ENCODE results near the gene CCDC167.

Gene CCDC167

DNA sequence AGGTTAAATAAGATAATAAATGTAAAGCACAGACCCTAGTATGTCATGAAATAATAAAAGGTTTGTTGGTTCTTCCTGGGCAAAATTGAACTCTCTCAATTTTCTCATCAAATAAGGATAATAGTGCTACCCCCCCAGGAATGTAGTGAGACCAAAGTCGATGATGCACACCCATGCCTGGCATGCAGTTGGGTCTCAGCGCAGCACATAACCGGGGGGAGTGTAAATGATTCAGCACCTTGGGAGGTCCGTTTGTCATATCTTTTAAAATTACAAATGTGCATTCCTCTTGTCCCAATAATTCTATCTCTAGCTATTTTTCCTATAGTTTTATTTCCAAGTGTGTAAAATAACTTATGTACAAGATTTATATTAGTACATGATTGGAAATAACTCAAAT lies 31.3 kb upstream of the CCDC167 start:
- no peak for DNase-seq (ENCODE audit: low read depth)
- TF ChIP-seq, protein P1, sequence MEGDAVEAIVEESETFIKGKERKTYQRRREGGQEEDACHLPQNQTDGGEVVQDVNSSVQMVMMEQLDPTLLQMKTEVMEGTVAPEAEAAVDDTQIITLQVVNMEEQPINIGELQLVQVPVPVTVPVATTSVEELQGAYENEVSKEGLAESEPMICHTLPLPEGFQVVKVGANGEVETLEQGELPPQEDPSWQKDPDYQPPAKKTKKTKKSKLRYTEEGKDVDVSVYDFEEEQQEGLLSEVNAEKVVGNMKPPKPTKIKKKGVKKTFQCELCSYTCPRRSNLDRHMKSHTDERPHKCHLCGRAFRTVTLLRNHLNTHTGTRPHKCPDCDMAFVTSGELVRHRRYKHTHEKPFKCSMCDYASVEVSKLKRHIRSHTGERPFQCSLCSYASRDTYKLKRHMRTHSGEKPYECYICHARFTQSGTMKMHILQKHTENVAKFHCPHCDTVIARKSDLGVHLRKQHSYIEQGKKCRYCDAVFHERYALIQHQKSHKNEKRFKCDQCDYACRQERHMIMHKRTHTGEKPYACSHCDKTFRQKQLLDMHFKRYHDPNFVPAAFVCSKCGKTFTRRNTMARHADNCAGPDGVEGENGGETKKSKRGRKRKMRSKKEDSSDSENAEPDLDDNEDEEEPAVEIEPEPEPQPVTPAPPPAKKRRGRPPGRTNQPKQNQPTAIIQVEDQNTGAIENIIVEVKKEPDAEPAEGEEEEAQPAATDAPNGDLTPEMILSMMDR (conservative IDR thresholded peaks at IDR 0.05; ENCODE audit: low read depth, low read length) = no peak

DNA sequence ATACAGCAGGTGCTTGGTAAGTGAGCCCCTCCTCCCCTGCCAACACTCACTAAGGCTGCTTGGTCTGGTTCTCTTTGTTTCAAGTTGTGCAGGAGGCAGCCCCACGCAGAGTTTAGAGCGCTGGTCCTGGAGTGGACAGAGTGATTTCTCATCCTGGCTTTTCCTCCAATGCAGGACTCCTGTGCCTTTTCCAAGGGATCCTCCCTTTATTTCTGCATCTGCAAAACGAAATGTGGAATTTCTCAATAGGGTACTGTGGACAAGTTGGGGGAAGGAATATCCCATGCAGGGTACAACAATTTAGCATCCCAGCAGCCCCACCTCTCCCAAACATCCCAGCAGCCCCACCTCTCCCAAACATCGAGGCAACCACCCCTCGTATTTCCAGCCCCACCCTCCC lies 30.6 kb upstream of the CCDC167 start:
- DNase-seq (ENCODE audit: low read depth) = no peak
- H3K4me3 ChIP-seq (ENCODE audit: low read length) = no peak overlapping the region
- TF ChIP-seq, protein P1 (conservative IDR thresholded peaks at IDR 0.05; ENCODE audit: low read depth, low read length) = no peak

More for the DNA sequence above, 31.3 kb upstream of the CCDC167 start:
- H3K4me3 ChIP-seq (ENCODE audit: low read length) = no peak overlapping the region

DNA sequence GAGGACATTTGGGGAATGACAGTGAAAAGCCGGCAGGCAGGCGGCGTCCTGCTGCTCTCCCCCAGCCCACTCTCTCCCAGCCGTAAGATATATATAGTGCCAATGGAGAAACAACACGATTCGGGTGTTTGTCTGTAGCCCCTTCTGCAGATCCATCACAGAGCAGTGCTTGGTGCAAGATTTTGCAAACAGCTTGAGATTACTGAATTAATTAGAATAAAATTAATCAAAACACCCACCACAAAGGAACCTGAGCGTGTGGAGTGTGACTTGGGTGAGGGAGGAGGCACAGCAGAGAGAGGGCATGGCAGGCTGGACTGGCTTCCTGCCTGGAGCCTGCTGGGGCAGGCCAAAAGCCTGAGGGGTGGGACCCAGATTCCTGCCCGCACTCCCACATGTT lies 28.8 kb upstream of the CCDC167 start:
- TF ChIP-seq, protein P1 (conservative IDR thresholded peaks at IDR 0.05; ENCODE audit: low read depth, low read length) = no peak
- DNase-seq (ENCODE audit: low read depth) = no peak
- no peak overlapping the region for H3K4me3 ChIP-seq (ENCODE audit: low read length)

DNA sequence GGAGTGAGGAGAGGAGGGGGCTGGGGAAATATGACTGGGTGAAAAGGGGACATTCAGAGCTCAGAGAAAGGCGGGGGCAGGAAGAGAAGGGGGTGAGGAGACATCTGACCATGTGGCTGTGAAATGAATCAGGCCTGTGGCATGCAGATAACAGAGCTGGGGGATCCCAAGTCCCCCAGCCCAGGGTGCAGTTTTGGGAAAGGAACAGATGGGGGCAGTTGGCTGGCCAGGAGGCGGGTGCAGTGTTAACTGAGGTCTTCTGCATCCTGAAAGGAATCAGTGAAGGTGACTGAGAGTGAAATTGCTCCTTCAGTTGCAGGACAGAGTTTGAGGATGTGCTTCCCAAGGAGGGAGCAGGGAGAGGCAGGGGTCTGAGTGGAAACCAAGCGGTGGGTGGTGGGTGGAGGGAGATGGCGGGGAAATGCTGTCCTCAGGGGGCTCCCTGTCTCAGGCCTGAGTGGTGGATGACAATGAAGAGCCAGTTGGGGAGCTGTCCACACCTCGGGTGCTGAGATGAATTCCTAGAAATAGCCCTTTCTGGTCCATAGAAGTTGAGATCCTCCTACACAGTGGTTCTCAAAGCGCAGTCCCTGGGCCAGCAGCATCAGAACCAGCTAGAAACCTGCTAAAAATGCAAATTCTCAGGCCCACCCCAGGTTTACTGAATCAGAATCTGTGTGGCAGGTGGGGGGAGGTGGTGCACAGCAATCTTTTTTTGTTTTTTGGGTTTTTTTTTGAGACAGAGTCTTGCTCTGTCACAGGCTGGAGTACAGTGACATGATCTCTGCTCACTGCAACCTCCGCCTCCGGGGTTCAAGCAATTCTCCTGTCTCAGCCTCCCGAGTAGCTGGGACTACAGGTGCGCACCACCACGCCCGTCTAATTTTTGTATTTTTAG lies 26.0 kb upstream of the CCDC167 start:
- no peak overlapping the region for H3K4me3 ChIP-seq (ENCODE audit: low read length)
- DNase-seq (ENCODE audit: low read depth) = no peak
- TF ChIP-seq, protein P1 (conservative IDR thresholded peaks at IDR 0.05; ENCODE audit: low read depth, low read length) = no peak

DNA sequence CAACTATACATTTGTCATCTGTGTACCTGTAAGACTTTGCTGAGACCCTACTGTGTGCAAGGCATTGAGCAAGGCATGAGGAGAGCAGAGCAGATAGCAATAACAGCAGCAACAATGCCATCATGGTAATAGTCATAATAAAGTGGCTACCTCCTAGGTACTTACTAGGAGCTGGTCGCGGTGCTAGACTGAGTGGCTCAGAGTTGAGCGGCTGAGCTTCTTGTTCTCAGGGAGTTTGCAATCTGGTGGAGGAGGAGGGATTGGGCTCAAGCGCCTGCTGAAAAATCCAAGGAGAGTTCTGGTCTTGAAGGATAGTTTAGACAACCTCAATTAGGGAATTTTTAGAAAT lies 25.3 kb upstream of the CCDC167 start:
- DNase-seq (ENCODE audit: low read depth) = no peak
- TF ChIP-seq, protein P1 (conservative IDR thresholded peaks at IDR 0.05; ENCODE audit: low read depth, low read length) = no peak

DNA sequence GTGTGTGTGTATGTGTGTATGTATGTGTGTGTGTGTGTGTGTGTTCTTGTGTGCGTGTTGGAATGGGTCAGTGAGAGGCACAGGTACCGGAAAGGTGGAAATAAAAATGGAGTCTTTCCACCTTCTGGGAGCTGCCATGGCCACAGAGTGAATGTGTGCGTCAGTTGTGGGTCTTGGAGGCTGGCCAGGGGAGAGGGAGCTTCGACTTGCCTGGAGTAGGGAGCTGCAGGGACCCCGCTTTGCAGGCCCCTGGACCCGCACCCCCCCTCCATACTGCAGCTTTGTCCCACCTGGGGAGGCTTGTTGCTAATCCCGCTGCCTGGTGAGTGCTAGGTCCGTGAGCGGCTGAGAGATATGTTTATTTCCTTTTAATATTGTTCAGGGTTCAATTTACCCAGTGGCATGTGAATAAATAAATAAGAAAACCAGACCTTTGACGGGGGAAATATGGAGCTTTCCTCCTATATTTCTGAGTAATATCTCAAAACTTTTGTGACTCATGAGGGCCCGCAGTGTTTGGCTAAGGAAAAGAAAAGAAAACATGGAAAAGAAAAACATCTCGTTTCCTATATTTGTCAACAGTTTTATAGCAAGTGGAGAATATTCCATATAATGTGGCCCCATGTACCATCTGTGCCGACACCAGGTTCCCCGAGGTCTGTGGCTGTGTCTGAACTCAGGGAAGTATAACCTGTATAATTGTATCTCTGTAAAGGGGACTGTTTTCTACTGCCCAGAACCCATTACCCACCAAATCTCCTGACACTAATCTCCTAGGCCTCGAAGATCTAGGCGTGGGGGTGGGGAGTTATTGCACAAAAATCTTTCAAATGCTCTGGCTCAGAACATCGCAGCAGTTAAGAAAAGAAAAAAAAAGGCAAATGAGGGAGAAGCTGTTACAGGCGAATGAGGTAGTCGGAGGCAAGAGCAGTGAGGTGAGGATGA lies 24.6 kb upstream of the CCDC167 start:
- DNase-seq (ENCODE audit: low read depth) = no peak
- H3K4me3 ChIP-seq (ENCODE audit: low read length) = no peak overlapping the region
- TF ChIP-seq, protein P1 (conservative IDR thresholded peaks at IDR 0.05; ENCODE audit: low read depth, low read length) = no peak

More for the DNA sequence above, 25.3 kb upstream of the CCDC167 start:
- no peak overlapping the region for H3K4me3 ChIP-seq (ENCODE audit: low read length)
